CD4-positive, alpha-beta memory T cell (primary cell): ENCODE data around the gene POMGNT2. TPM values are rescaled to one million over a fixed set of nuclear protein-coding genes. Genes with fewer than 3 reads are reported as not detected.

Experiments
- CTCF ChIA-PET: fragments of 350-600 bp; sonication (Branson Sonifier 250); formaldehyde crosslinking; loops from one replicate; lab custom pipeline; 2021; ENCODE audit warnings: inconsistent platforms; ENCODE audit not compliant: partially characterized antibody; lab: Charles Lee
- POLR2A ChIA-PET: fragments of 350-600 bp; sonication (Branson Sonifier 250); formaldehyde crosslinking; loops from one replicate; lab custom pipeline; 2021; ENCODE audit not compliant: partially characterized antibody; lab: Charles Lee
- DNase-seq, 5 donors: peaks; one replicate each; pipeline versions ENCODE4 v3.0.0 to v3.0.0-alpha.2; 2020 to 2022; ENCODE audit warnings: mixed read lengths in 1 of 5
- H3K27ac ChIP-seq: one replicate; pipeline ENCODE4 v1.7.0; 2013; ENCODE audit warnings: low read depth, low read length
- H3K27me3 ChIP-seq: 2 replicates; pipeline ENCODE4 v1.7.0; 2013; ENCODE audit warnings: mild to moderate bottlenecking, low read length, moderate library complexity; ENCODE audit not compliant: insufficient read depth
- H3K36me3 ChIP-seq: 2 replicates; pipeline ENCODE4 v1.7.0; 2013; ENCODE audit warnings: mild to moderate bottlenecking, low read length, moderate library complexity; ENCODE audit not compliant: insufficient read depth
- H3K4me1 ChIP-seq: 2 replicates; pipeline ENCODE4 v1.7.0; 2013; ENCODE audit warnings: mild to moderate bottlenecking, low read length, moderate library complexity; ENCODE audit not compliant: insufficient read depth
- H3K4me3 ChIP-seq, 2 donors: one replicate each; pipeline ENCODE4 v1.7.0; 2013; ENCODE audit warnings: low read length in 2 of 2, mild to moderate bottlenecking in 1 of 2
- H3K9me3 ChIP-seq, 2 donors: one replicate each; pipeline ENCODE4 v1.7.0; 2013; ENCODE audit warnings: low read length in 2 of 2, control low read depth in 1 of 2; ENCODE audit not compliant: control insufficient read depth in 1 of 2
- H3K27ac Mint-ChIP-seq, 7 donors: one replicate each; pipeline ENCODE4 v1.8.0; 2020 to 2021; ENCODE audit warnings: mixed read lengths in 7 of 7, mild to moderate bottlenecking in 6 of 7, inconsistent platforms in 3 of 7, moderate library complexity in 3 of 7
- H3K27me3 Mint-ChIP-seq, 2 donors: one replicate each; pipeline ENCODE4 v1.8.0; 2020 to 2021; ENCODE audit warnings: mixed read lengths in 2 of 2
- H3K36me3 Mint-ChIP-seq, 2 donors: one replicate each; pipeline ENCODE4 v1.8.0; 2020 to 2021; ENCODE audit warnings: mixed read lengths in 2 of 2, inconsistent platforms in 1 of 2, mild to moderate bottlenecking in 1 of 2
- H3K4me1 Mint-ChIP-seq, 4 donors: one replicate each; pipeline ENCODE4 v1.8.0; 2020 to 2021; ENCODE audit warnings: mixed read lengths in 4 of 4, mild to moderate bottlenecking in 1 of 4
- H3K4me3 Mint-ChIP-seq, 8 donors: one replicate each; pipeline ENCODE4 v1.8.0; 2020 to 2021; ENCODE audit warnings: mixed read lengths in 8 of 8, mild to moderate bottlenecking in 7 of 8, moderate library complexity in 6 of 8, inconsistent platforms in 3 of 8
- H3K9me3 Mint-ChIP-seq, 8 donors: one replicate each; pipeline ENCODE4 v1.8.0; 2020 to 2021; ENCODE audit warnings: mixed read lengths in 8 of 8, mild to moderate bottlenecking in 5 of 8, inconsistent platforms in 3 of 8, moderate library complexity in 1 of 8
- intact Hi-C: fragments of 100-400 bp; cut with micrococcal nuclease; formaldehyde crosslinking; loops from one replicate; pipeline ENCODE4 v1.15.1; 2023
- polyA plus RNA-seq, 2 donors: library from polyadenylated mRNA; unstranded; fragments of 300-500 nt; fragmentation: Illumina TruSeq; gene quantifications; one replicate each; pipeline ENCODE4 v1.2.3, GENCODE V29; 2021
- total RNA-seq, 2 experiments: library from RNA; stranded (reverse); gene quantifications; one replicate each; pipeline ENCODE4 v1.2.3, GENCODE V29; 2021

The POMGNT2 gene
- total and polyA plus RNA-seq, 4 experiments from 2014 or later, result 5.4 to 8.1 (median 5.9) TPM

DNA sequence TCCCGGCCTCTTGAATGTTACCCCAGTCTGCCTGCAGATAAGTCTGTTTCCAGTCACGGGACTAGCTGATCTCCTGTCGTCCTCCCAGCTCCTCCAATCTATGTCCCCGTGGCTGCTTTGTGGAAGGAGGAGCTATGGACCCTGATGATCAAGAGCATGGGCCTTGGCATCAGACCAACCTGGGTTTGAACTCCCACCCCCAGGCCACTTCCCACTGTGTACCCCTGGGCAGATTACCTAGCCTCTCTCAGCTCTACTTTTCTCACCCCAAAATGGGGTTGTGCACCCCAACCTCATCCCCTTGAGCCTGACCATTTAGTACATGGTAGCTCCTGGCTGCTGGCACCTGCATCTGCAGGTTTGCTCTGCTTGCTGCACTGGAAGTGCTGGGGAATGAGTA is 71.0 kb downstream of the POMGNT2 start:
- ChIA-PET POLR2A (interaction anchor here (1.9 kb wide), 1 partner anchor 11 kb away, joined by 7 read pairs; no protein-coding TSS in a partner anchor), CTCF (interaction anchor here (1.1 kb wide), 1 partner anchor 70 kb away, joined by 3 read pairs; no protein-coding TSS in a partner anchor)
- H3K27me3 ChIP-seq, result no peaks in the 10 kb centered on the region
- H3K4me1 ChIP-seq, result peaks cover 17% of the 10 kb centered on the region
- H3K4me1 Mint-ChIP-seq, result peaks cover 10 to 31% (median 18%) of the 10 kb centered on the region in 4 donors
- no peaks in the 10 kb centered on the region for H3K9me3 ChIP-seq
- no peak overlapping the region for H3K27ac ChIP-seq
- no peak for DNase-seq
- H3K4me3 Mint-ChIP-seq, result no peak overlapping the region
- H3K36me3 Mint-ChIP-seq, result no peaks in the 10 kb centered on the region
- peaks cover 0 to 1% of the 10 kb centered on the region in 2 donors for H3K27me3 Mint-ChIP-seq
- no peaks in the 10 kb centered on the region for H3K9me3 Mint-ChIP-seq
- H3K4me3 ChIP-seq, result no peak overlapping the region
- intact Hi-C loops, result no loop called here
- H3K36me3 ChIP-seq, result no peaks in the 10 kb centered on the region
- H3K27ac Mint-ChIP-seq, result no peak overlapping the region

DNA sequence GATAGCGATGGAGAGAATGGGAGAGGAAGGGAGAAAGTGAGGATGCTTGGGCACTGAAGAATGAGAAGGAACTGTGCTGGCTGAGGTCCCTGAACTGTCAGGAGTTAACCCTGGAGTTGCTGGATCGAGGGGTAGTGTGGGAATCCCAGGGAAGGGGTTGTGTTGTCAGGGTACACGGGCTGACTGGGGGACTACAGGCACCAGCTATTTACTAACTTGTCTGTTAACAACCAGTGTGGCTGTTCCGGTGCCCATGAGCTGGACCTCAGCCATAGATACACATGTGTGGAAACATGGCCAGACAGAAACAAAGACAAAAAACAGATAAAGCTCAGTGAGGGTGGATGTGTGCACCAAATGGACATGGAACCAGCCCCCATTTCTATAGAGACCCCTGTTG is 71.7 kb downstream of the POMGNT2 start:
- H3K4me3 Mint-ChIP-seq, result no peak overlapping the region
- DNase-seq, result no peak
- H3K4me1 ChIP-seq, result peaks cover 17% of the 10 kb centered on the region
- no peaks in the 10 kb centered on the region for H3K9me3 Mint-ChIP-seq
- no peaks in the 10 kb centered on the region for H3K36me3 ChIP-seq
- H3K27me3 Mint-ChIP-seq, result peaks cover 0 to 1% of the 10 kb centered on the region in 2 donors
- no peak overlapping the region for H3K27ac ChIP-seq
- H3K4me1 Mint-ChIP-seq, result peaks cover 13 to 27% (median 19%) of the 10 kb centered on the region in 4 donors
- H3K9me3 ChIP-seq, result no peaks in the 10 kb centered on the region
- H3K27me3 ChIP-seq, result no peaks in the 10 kb centered on the region
- H3K4me3 ChIP-seq, result no peak overlapping the region
- no peak overlapping the region for H3K27ac Mint-ChIP-seq
- POLR2A ChIA-PET, result interaction anchor here (1.9 kb wide), 1 partner anchor 10 kb away, joined by 7 read pairs; no protein-coding TSS in a partner anchor
- H3K36me3 Mint-ChIP-seq, result no peaks in the 10 kb centered on the region
- CTCF ChIA-PET, result interaction anchor here (0.8 to 1.1 kb wide), 2 partner anchors 10 to 70 kb away, joined by 3 read pairs; no protein-coding TSS in a partner anchor
- intact Hi-C loops, result no loop called here

DNA sequence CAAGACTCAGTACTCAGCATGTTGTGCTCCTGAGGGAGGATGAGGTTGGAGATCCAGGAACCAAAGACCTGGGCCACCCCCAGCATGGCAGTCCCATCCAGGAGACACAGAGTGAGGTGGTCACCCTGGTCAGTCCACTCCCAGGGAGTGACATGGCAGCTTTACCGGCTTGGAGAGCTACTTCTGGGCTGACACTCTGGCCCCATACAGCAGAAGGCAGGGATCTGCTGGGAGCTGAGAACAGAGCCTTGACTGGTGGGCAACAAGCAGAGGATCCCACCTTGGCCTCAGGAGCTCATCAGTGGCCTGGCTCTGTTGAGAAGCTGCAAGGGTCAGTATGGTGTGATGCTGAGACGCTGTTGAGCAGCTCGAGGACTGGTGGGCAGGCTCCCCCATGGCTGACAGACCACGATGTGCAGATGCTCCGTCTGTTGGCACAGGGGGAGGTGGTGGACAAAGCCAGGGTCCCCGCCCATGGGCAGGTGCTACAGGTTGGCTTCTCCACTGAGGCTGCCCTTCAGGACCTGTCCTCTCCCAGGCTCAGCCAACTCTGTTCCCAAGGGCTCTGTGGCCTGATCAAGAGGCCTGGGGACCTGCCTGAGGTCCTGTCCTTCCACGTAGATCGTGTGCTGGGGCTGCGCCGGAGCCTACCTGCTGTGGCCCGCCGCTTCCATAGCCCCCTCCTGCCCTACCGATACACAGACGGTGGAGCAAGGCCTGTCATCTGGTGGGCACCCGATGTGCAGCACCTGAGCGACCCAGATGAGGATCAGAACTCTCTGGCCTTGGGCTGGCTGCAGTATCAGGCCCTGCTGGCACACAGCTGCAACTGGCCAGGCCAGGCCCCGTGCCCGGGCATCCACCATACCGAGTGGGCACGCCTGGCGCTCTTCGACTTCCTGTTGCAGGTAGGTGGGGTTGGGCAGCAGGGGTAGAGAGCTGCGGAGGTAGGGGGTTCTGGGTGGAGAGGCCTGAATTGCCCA is 72.9 kb downstream of the POMGNT2 start:
- no peaks in the 10 kb centered on the region for H3K36me3 Mint-ChIP-seq
- ChIA-PET CTCF (interaction anchor here (0.8 kb wide), 1 partner anchor 9 kb away, joined by 3 read pairs; no protein-coding TSS in a partner anchor), POLR2A (interaction anchor here (1.9 kb wide), 1 partner anchor 9 kb away, joined by 7 read pairs; no protein-coding TSS in a partner anchor)
- H3K4me3 ChIP-seq, result no peak overlapping the region
- H3K27me3 Mint-ChIP-seq, result peaks cover 0 to 1% of the 10 kb centered on the region in 2 donors
- H3K9me3 ChIP-seq, result no peaks in the 10 kb centered on the region
- no peak overlapping the region for H3K4me3 Mint-ChIP-seq
- no peaks in the 10 kb centered on the region for H3K36me3 ChIP-seq
- no peak overlapping the region for H3K27ac Mint-ChIP-seq
- H3K9me3 Mint-ChIP-seq, result no peaks in the 10 kb centered on the region
- H3K27me3 ChIP-seq, result no peaks in the 10 kb centered on the region
- peaks cover 6% of the 10 kb centered on the region for H3K4me1 ChIP-seq
- intact Hi-C loops, result no loop called here
- H3K4me1 Mint-ChIP-seq, result peaks cover 4 to 15% (median 11%) of the 10 kb centered on the region in 4 donors
- no peak overlapping the region for H3K27ac ChIP-seq
- DNase-seq, result no peak

DNA sequence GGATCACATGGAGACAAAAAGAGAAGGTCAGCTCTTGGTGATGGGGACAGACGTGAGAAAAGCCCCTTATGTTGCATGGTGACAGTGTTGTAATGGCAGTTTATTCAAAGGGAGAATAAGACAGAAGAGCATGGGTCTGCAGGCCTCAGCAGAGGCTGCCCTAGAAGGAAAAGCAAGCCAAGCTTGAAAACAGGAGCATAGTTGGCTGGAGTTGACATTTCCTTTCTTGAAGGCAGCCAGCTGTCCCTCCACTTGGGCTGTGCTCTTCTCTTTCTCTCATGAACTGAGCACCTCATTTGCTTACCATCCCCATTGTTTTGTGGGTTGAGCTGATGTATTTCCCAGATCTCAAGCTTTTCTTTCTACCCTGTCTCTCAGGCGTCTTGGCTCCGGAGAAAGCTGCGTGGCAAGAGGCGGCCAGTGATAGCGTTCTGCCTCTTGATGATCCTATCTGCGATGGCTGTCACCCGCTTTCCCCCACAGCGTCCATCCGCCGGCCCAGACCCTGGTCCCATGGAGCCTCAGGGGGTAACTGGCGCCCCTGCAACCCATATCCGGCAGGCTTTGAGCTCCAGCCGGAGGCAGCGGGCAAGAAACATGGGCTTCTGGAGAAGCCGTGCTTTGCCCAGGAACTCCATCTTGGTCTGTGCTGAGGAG is 73.9 kb downstream of the POMGNT2 start:
- Histone ChIP-seq H3K36me3 (no peaks in the 10 kb centered on the region), H3K4me1 (no peaks in the 10 kb centered on the region), H3K4me3 (no peak overlapping the region), H3K27me3 (no peaks in the 10 kb centered on the region), H3K27ac (no peak overlapping the region), H3K9me3 (no peaks in the 10 kb centered on the region)
- no peak for DNase-seq
- Mint-ChIP-seq H3K9me3 (no peaks in the 10 kb centered on the region), H3K4me1 (peaks cover 4 to 10% (median 7%) of the 10 kb centered on the region in 4 donors), H3K36me3 (no peaks in the 10 kb centered on the region), H3K27ac (no peak overlapping the region), H3K27me3 (peaks cover 0 to 1% of the 10 kb centered on the region in 2 donors), H3K4me3 (no peak overlapping the region)
- POLR2A ChIA-PET, result no interaction called here
- intact Hi-C loops, result no loop called here
- CTCF ChIA-PET, result no interaction called here

DNA sequence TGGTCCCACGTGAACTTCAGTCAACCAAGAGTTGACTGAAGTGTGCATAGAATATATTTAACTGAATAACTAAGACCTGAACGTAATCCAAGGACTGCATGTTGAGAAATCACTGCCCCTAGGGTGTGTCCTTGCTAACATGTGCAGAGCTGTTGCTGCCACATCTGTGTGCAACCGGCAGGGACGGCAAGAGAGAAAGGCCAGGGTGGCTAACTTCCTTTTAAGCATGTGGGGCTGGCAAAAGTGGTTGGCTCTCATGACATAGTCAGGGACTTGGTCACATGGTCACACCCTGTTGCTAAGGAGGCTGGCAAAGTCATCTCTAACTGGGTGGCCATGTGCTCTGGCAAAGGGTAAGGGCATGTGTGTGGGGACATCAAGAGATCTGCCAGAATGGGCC is 74.4 kb downstream of the POMGNT2 start:
- H3K9me3 ChIP-seq, result no peaks in the 10 kb centered on the region
- POLR2A ChIA-PET, result no interaction called here
- DNase-seq, result no peak

DNA sequence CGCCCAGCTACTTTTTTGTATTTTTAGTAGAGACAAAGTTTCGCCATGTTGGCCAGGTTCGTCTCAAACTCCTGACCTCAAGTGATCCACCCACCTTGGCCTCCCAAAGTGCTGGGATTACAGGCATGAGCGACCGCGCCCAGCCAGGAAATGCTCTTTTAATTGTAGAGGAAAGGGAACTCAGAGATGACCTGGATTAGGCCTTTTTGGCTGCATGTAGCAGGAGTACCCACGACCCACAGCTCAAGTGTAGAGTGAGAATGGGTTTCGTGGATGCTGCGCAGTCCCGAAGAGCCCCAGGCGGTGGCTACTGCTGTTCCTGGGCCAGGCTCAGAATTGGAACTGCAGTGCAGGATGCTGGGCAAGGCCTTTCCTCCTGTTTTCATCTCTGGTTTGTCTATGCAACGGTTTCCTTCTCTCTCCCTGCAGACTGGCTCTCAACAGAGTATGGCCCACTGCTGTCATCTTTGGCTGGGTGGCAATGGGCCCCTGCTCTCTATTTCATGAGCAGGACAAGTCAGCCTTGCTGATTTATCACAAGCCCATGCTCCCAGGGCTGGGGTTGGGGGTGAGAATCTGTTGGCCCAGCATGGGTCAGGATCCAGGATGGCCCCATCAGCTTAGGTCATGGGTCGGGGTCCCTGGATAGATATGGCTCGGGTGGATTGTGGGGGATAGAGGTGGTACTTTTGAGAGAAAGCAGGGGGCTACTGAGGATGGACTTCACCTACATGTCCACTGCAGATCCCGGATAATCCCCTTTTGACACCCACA is 75.5 kb downstream of the POMGNT2 start:
- Histone ChIP-seq H3K4me3 (no peak overlapping the region), H3K27ac (no peak overlapping the region), H3K4me1 (peaks cover 10% of the 10 kb centered on the region), H3K36me3 (no peaks in the 10 kb centered on the region), H3K27me3 (no peaks in the 10 kb centered on the region), H3K9me3 (no peaks in the 10 kb centered on the region)
- peaks cover 0 to 1% of the 10 kb centered on the region in 2 donors for H3K27me3 Mint-ChIP-seq
- POLR2A ChIA-PET, result no interaction called here
- no peak overlapping the region for H3K4me3 Mint-ChIP-seq
- CTCF ChIA-PET, result no interaction called here
- peak overlapping the region in 2 of 7 donors; percentile 23 to 24 for H3K27ac Mint-ChIP-seq
- peaks cover 9 to 17% (median 13%) of the 10 kb centered on the region in 4 donors for H3K4me1 Mint-ChIP-seq
- H3K9me3 Mint-ChIP-seq, result no peaks in the 10 kb centered on the region
- no peaks in the 10 kb centered on the region for H3K36me3 Mint-ChIP-seq
- DNase-seq, result no peak
- intact Hi-C loops, result no loop called here

More for the DNA sequence above, 74.4 kb downstream of the POMGNT2 start:
- no peak overlapping the region for H3K4me3 ChIP-seq
- no peak overlapping the region for H3K27ac Mint-ChIP-seq
- intact Hi-C loops, result no loop called here
- H3K4me1 ChIP-seq, result no peaks in the 10 kb centered on the region
- CTCF ChIA-PET, result no interaction called here
- no peaks in the 10 kb centered on the region for H3K36me3 Mint-ChIP-seq
- no peak overlapping the region for H3K4me3 Mint-ChIP-seq
- H3K27ac ChIP-seq, result no peak overlapping the region
- H3K4me1 Mint-ChIP-seq, result peaks cover 4 to 7% (median 5%) of the 10 kb centered on the region in 4 donors
- peaks cover 0 to 1% of the 10 kb centered on the region in 2 donors for H3K27me3 Mint-ChIP-seq
- H3K27me3 ChIP-seq, result no peaks in the 10 kb centered on the region
- no peaks in the 10 kb centered on the region for H3K36me3 ChIP-seq
- H3K9me3 Mint-ChIP-seq, result no peaks in the 10 kb centered on the region
